SU-DHL-6 (cell line): ENCODE data around the gene TMA16.
A peak's percentile ranks its signal among the peaks of the same experiment; 100 is the strongest.

ENCODE experiments used
- H2AFZ ChIP-seq: fragments of 200-600 bp; sonication (generic); 2 replicates; pipeline ENCODE4 v1.6.1; 2014; ENCODE audit warnings: low read depth, mild to moderate bottlenecking, moderate library complexity, mixed read lengths, antibody characterized with exemption, low read length; ENCODE audit not compliant: severe bottlenecking
- H3F3A ChIP-seq: fragments of 200-600 bp; shearing (Covaris generic); 2 replicates; pipeline ENCODE4 v1.6.0; 2016; ENCODE audit warnings: antibody characterized with exemption, mild to moderate bottlenecking; ENCODE audit not compliant: insufficient read depth
- H3K27ac ChIP-seq: fragments of 200-600 bp; sonication (generic); 2 replicates; pipeline ENCODE4 v1.5.1; 2016; ENCODE audit warnings: low read depth, mild to moderate bottlenecking, low read length, moderate library complexity, mixed read lengths
- H3K27me3 ChIP-seq: fragments of 200-600 bp; sonication (generic), shearing (Covaris generic); 2 replicates; pipeline ENCODE4 v1.6.0; 2014; ENCODE audit warnings: mild to moderate bottlenecking, low read length
- H3K36me3 ChIP-seq: fragments of 200-600 bp; sonication (generic); 2 replicates; pipeline ENCODE4 v1.6.1; 2014; ENCODE audit warnings: mild to moderate bottlenecking, low read length, mixed read lengths
- H3K4me2 ChIP-seq: fragments of 300-600, 200-600 bp; shearing (Covaris generic), sonication (generic); 2 replicates; pipeline ENCODE4 v1.6.0; 2014; ENCODE audit warnings: low read length, low read depth, mild to moderate bottlenecking; ENCODE audit not compliant: poor library complexity, severe bottlenecking
- H3K4me3 ChIP-seq: fragments of 200-600 bp; sonication (generic); 2 replicates; pipeline ENCODE4 v1.5.1; 2014; ENCODE audit warnings: antibody characterized with exemption, low read length, mild to moderate bottlenecking, mixed read lengths; ENCODE audit not compliant: insufficient read depth, poor library complexity, severe bottlenecking
- H3K79me2 ChIP-seq: fragments of 200-600 bp; sonication (generic); 2 replicates; pipeline ENCODE4 v1.6.1; 2014; ENCODE audit warnings: mild to moderate bottlenecking, low read length, moderate library complexity; ENCODE audit not compliant: insufficient read depth
- H3K9ac ChIP-seq: fragments of 200-600 bp; sonication (generic); 2 replicates; pipeline ENCODE4 v1.7.0; 2014; ENCODE audit warnings: mild to moderate bottlenecking, low read length
- H3K9me2 ChIP-seq: fragments of 200-600 bp; sonication (generic); replicated peaks from 2 replicates; pipeline ENCODE4 v1.6.1; 2014; ENCODE audit warnings: low read length; ENCODE audit not compliant: insufficient read depth
- H3K9me3 ChIP-seq: fragments of 200-600 bp; sonication (generic); 2 replicates; pipeline ENCODE4 v1.6.1; 2014; ENCODE audit warnings: low read length, mixed read lengths; ENCODE audit not compliant: insufficient read depth
- H4K20me1 ChIP-seq: fragments of 200-600 bp; sonication (generic); 2 replicates; pipeline ENCODE4 v1.6.1; 2014; ENCODE audit warnings: low read depth, mild to moderate bottlenecking, antibody characterized with exemption, low read length, moderate library complexity, mixed read lengths
- CTCF ChIP-seq: fragments of 200-600 bp; sonication (generic); IDR thresholded peaks from one replicate; pipeline ENCODE4 v1.5.1; 2017; ENCODE audit warnings: antibody characterized with exemption, mild to moderate bottlenecking, low read length, moderate library complexity; ENCODE audit not compliant: insufficient read depth, poor library complexity, severe bottlenecking
- EZH2phosphoT487 ChIP-seq: fragments of 200-600 bp; sonication (generic), shearing (Covaris generic); conservative IDR thresholded peaks from 2 replicates; pipeline ENCODE4 v1.6.1; 2018; ENCODE audit warnings: mild to moderate bottlenecking, antibody characterized with exemption, low read length, moderate library complexity, mixed read lengths

The TMA16 gene

GRCh38 chr4:163553146-163553545 is 58.7 kb downstream of the TMA16 start:
- H3K9ac ChIP-seq = no peak overlapping the region

DNA sequence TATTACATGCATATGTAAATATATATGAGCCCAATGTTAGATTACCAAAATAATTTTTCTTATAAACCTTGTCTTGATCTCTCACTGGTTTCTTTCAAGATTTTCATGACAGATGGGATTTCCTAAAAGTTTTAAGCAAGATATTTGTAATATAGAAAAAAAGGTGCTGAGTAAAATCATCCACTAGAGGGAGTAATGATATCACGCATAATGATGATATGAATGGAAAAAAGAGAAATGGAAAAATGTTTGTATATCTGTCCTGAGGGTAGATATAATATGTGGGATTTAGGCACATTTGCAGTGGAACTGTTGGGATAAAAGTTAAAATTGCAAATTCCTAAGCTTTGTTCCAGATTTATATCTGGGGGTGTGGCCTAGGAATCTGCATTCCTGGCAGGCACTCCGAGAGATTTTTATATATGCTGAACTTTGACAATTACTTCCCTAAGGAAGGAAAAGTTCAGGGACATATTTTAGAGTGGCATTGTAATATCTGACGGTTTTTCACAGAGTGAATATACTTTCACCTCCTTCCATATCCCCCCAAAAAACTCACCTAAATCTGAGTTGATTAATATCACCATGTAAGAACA is 60.5 kb downstream of the TMA16 start:
- Histone ChIP-seq H3K79me2 (no peaks in the 10 kb centered on the region), H3K9me2 (no peaks in the 10 kb centered on the region), H3K27me3 (no peaks in the 10 kb centered on the region), H2AFZ (no peak overlapping the region), H3K4me3 (no peak overlapping the region), H3K27ac (no peak overlapping the region), H3F3A (no peaks in the 10 kb centered on the region; the same call in none of the 2 replicates), H3K9me3 (no peaks in the 10 kb centered on the region), H3K36me3 (0 out of 2 replicates have a peak, but pooled peaks cover 3% of the 10 kb centered on the region), H3K4me2 (no peak overlapping the region), H4K20me1 (no peaks in the 10 kb centered on the region), H3K9ac (no peak overlapping the region)
- TF ChIP-seq CTCF (peak; percentile 86), EZH2phosphoT487 (no peak)

More at GRCh38 chr4:163553146-163553545, 58.7 kb downstream of the TMA16 start:
- no peaks in the 10 kb centered on the region; the same call in none of the 2 replicates for H3F3A ChIP-seq
- H3K79me2 ChIP-seq = no peaks in the 10 kb centered on the region
- H2AFZ ChIP-seq = no peak overlapping the region
- H3K36me3 ChIP-seq = no peaks in the 10 kb centered on the region
- no peaks in the 10 kb centered on the region for H3K9me3 ChIP-seq
- H3K4me3 ChIP-seq = no peak overlapping the region
- TF ChIP-seq EZH2phosphoT487 (no peak), CTCF (no peak)
- no peak overlapping the region for H3K4me2 ChIP-seq
- no peaks in the 10 kb centered on the region for H3K9me2 ChIP-seq
- no peaks in the 10 kb centered on the region for H3K27me3 ChIP-seq
- H3K27ac ChIP-seq = no peak overlapping the region
- no peaks in the 10 kb centered on the region for H4K20me1 ChIP-seq

DNA sequence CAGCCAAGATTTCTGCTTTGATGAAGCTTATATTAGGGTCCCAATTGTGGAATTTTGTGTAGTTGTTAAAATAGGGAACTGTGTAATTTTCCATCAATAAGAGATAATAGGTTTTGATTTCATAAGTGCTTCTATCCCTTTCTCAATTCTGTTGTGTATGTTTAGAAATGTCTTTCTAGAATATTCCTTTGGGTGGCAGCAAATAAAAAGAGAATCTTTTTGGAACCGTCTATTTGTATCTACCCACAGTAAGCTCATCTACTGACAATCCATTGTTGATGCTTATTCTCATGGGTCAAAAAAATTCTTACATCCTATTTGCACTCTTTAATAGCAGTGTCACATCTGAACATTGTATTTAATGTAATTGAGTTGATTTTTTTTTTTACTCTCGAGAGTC is 61.7 kb downstream of the TMA16 start:
- Histone ChIP-seq H2AFZ (peak overlapping the region; percentile 49), H3K36me3 (peaks cover 12% of the 10 kb centered on the region; the same call in 1 of the 2 replicates), H3K9me3 (no peaks in the 10 kb centered on the region), H3K9ac (no peak overlapping the region), H3K79me2 (no peaks in the 10 kb centered on the region), H3K4me2 (peak overlapping the region; percentile 4), H3F3A (no peaks in the 10 kb centered on the region; the same call in none of the 2 replicates), H3K4me3 (no peak overlapping the region), H3K9me2 (no peaks in the 10 kb centered on the region), H3K27me3 (no peaks in the 10 kb centered on the region), H4K20me1 (no peaks in the 10 kb centered on the region), H3K27ac (no peak overlapping the region; the same call in 1 of the 2 replicates)
- TF ChIP-seq CTCF = peak; percentile 27
- no peak for TF ChIP-seq EZH2phosphoT487
